Hematopoietic multipotent progenitor cell treated with erythropoietin and hydrocortisone succinate and interleukin-3 and kit ligand, for 15 days (in vitro differentiated cells): ENCODE data around the gene MSH6.

Experiments
- DNase-seq: peaks from one replicate; pipeline ENCODE4 v3.0.0-alpha.2; 2015; ENCODE audit warnings: low spot score

MSH6 gene

DNA sequence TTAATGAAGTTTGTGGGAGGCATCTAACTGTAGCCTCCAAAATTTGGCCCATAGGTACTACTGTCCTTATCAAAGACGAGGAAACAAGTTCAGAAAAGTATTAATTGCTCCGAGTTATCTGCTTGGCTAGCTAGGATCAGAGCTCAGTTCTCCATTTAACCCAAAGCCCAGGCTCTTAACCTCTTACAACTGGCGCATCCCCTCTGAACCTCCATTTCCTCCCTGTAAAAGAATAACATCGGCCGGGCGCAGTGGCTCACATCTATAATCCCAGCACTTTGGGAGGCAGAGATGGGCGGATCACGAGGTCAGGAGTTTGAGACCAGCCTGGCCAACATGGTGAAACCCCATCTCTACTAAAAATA is 3.5 kb upstream of the MSH6 start:
- no peak for DNase-seq

DNA sequence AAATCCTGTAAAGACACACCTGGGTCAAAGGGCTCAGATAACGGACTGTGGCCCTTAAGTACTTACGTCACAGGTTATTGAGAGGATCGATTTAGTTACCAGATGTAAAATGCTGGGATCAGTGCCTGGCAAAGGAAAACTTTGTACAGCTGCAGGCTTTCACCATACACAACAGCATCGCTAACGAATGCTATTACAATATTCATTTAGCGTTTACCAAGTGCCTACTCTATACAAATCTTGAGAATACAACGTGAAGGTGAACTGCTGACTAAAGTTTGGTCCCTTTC is 619 bp upstream of the MSH6 start:
- DNase-seq = no peak

DNA sequence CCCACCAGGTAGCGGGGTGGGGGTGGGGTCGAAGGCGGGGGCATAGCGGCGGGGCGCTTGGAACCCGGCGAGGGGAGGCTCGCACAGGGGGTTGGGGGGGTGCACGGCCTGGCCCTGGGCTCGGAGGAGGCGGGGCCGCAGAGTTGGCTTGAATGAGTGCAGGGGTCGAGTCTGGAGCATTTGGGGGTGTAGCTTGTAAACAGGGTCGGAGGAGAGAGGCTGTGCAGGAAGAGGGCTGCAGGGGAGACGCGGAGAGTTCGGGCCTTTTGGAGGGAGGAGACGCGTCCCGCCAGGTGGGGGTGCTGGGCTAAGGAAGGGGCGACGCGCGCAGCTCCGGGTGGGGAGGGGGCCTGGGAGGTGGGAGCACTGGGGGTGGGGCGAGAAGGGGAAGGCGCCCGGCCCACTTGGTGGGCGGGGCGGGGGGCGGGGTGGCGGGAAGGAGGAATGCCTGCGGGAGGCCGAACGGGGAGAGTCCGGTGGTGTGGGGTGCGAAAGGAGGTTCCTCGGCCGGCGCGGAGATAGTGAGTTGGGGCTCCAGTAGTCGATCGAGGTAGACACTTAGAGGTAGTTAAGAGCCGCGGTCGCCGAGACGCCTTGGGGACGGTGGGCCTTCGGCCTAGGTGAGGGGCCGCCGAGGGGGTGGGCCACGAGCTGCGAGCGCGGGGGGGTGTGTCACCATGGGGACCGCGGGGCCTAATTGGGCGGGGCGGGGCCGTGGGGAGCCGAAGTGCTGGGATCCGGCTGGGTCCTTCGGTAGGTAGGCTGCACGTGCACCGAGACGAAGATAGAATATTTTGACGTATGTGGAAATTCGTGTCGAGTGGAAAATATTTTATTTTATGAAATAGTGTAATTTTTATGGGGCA is 774 bp downstream of the MSH6 start:
- DNase-seq = peak; percentile 46

DNA sequence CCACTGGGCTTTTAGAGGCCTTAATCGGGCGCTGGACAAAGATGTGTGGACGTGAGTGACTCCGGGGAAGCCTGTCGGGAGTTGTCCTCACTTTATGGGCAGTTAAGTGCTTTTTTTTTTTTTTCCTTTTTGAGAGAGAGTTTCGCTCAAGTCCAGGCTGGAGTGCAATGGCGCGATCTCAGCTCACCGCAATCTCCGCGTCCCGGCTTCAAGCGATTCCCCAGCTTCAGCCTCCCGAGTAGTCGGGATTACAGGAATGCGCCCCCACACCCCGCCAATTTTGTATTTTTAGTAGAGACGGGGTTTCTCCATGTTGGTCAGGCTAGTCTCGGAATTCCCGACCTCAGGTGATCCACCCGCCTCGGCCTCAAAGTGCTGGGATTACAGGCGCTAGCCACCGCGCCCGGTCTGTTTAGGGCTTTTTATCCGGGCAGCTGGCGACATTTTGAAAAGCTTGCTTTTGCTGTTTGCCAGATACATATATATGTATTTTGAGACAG is 1.5 kb downstream of the MSH6 start:
- DNase-seq = no peak

DNA sequence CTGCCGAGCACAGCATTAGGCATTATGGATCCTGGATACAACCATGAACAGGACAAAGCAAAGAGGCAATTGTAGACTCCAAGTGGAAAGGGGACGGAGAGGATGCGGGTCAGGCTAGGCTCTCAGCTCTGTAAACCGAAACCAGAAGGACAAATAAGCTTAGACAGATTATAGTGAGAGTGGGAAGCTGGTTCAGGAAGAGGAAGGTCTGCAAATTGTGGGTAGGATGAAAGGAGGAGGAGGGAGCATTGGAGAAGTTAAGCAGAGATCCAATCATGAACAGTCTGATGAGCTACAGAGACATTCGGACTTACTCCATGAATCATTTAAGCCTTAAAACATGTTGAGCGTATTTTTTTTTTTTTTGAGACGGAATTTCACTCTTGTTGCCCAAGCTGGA is 3.0 kb downstream of the MSH6 start:
- DNase-seq = no peak

DNA sequence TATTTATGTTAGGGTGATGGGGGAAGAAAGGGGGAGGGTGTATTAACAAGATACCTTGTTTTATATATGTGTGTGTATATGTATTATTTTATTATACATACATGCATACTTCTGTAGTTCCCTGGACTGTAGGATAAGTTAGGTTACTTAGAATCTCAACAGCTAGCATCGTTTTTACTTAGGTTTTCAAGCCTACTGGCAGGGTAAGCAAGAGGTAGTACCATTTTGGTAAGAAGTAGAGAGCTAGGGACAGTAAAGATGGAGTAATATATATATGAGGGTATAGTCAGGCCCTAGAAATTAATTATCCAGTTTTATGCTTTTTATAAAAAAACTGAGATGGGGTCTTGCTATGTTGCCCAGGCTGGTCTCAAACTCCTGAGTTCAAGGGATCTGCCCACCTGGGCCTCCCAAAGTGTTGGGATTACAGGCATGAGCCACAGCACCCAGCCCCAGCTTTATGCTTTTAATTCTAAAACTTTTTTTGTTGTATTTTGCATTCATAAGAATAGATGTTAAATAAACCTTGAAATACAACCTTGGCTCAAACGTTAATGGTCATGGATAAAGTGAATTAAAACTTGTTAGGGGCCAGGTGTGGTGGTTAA is 13.2 kb downstream of the MSH6 start:
- no peak for DNase-seq

DNA sequence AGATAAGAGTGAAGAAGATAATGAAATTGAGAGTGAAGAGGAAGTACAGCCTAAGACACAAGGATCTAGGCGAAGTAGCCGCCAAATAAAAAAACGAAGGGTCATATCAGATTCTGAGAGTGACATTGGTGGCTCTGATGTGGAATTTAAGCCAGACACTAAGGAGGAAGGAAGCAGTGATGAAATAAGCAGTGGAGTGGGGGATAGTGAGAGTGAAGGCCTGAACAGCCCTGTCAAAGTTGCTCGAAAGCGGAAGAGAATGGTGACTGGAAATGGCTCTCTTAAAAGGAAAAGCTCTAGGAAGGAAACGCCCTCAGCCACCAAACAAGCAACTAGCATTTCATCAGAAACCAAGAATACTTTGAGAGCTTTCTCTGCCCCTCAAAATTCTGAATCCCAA is 15.7 kb downstream of the MSH6 start:
- no peak for DNase-seq

DNA sequence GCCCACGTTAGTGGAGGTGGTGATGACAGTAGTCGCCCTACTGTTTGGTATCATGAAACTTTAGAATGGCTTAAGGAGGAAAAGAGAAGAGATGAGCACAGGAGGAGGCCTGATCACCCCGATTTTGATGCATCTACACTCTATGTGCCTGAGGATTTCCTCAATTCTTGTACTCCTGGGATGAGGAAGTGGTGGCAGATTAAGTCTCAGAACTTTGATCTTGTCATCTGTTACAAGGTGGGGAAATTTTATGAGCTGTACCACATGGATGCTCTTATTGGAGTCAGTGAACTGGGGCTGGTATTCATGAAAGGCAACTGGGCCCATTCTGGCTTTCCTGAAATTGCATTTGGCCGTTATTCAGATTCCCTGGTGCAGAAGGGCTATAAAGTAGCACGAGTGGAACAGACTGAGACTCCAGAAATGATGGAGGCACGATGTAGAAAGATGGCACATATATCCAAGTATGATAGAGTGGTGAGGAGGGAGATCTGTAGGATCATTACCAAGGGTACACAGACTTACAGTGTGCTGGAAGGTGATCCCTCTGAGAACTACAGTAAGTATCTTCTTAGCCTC is 16.2 kb downstream of the MSH6 start:
- no peak for DNase-seq

DNA sequence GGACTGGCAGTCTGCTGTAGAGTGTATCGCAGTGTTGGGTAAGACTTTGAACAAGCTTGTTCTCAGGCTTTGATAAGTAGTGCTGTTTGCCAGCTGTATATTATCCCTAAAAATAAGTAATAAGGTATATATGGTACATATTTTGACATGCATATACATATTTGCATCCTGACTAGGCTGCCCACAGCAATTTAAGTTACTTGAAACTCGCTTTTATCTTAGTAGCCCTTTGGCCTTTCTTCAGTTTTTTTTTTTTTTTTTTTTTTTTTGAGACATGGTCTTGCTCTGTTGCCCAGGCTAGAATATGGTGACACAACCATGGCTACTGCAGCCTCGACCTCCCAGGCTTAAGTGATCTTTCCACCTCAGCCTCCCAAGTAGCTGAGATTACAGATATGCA is 18.2 kb downstream of the MSH6 start:
- no peak for DNase-seq

DNA sequence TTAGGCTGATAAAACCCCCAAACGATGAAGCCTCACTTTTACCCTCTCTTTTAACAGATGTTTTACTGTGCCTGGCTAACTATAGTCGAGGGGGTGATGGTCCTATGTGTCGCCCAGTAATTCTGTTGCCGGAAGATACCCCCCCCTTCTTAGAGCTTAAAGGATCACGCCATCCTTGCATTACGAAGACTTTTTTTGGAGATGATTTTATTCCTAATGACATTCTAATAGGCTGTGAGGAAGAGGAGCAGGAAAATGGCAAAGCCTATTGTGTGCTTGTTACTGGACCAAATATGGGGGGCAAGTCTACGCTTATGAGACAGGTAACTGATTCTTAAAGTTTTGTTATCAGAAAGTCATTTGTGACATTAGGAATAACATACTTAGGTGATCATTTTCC is 20.4 kb downstream of the MSH6 start:
- no peak for DNase-seq

DNA sequence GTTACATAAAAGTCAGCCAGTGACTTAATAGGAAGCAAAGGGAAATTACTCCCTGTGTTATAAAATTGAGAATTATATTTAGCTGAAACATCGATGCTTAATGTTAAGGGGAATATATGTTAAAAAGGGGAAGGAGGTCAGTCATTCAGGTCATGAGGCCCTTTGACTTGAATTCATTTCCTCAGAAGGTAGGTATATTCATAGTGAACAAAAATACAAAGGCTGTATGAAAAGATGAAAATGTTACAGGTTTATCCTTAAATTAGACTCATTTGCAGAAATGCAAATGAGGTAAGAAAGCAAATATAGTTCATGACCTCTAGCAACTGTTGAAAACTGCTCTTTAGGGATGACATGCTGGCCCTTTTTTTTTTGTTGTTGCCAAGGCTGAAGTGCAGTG is 20.8 kb downstream of the MSH6 start:
- DNase-seq = no peak

DNA sequence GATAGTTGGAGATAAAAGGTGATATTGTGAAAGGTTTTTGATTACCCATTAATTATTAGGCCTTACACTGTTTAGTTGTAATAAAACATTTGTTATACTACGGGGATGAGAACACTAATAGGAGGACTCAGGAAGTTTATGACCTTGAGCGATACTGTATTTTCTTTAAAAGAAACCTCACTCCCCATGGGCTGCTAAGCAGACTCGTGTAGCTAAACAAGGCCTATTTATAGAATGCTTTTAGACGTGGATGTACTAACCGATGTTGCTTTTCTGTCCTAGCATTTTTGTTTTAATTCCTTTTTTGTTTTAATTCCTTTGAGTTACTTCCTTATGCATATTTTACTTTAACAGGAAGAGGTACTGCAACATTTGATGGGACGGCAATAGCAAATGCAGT is 22.9 kb downstream of the MSH6 start:
- DNase-seq = no peak

DNA sequence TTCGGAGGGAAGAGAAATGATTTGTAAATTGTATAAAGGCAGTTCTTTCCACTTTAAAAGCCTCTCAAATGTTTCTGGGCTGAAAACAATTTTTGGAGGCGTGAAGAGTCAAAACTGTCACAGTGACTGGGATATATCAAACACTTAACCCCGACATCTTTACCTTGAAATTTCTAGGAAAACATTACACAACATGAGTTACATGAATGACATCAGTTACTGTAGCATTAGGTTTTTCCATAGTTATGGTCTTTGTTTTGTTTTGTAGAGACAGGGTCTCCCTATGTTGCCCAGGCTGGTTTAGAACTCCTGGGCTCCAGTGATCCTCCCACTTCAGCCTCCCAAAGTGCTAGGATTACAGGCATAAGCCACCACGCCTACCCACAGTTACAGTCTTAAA is 25.7 kb downstream of the MSH6 start:
- no peak for DNase-seq

DNA sequence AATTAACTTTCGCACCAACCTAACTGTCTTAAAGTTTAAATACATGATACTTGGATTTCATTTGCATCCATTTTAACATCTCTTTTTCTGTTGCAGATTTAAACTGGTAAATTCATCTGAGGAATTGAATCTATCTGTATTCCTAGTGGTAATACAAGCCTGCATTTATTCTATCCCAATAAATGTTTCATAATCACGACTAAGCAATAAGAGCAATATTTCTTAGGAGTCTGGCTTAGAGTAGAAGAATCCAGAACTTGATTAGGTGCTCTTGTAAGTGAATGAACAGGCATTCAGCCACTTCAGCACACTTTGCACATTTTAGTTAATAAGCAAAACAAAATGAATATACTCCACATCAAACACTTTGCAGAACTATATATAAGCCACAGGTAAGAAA is 27.0 kb downstream of the MSH6 start:
- no peak for DNase-seq

DNA sequence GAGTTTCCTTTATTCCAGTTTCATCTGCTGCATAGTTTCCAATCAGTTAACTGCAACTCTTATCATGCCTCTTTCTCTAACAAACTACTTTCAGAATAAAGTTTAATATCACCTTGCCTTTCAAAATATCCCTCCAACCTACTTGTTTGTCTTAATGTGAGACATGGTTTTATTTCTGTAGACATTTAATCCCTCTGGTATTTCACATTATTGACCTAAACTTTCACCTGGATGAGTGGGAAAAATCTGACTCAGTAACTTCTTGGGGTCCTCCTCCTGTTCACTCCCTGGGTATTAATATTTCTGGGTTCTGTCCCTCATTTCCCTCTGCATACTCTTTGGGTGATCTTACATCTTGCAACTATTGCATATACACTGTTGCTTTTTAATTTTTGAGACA is 27.9 kb downstream of the MSH6 start:
- DNase-seq = no peak

DNA sequence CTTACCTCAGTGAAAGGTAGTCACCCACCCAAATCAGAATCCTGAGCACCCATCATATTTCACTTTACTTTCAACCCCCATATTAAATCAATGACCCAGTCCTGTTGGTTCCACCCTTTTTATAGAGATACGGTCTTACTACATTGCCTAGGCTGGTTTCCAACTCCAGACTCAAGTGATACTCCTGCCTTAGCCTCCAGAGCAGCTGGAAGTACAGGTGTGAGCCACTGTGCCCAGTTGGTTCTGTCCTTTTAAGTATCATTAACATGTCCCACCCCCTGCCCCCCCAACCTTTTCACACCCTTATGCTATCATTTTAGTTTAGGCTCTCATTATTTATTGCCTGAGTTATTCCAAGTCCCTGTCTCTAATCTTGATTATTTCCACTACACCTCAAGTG is 28.7 kb downstream of the MSH6 start:
- no peak for DNase-seq

DNA sequence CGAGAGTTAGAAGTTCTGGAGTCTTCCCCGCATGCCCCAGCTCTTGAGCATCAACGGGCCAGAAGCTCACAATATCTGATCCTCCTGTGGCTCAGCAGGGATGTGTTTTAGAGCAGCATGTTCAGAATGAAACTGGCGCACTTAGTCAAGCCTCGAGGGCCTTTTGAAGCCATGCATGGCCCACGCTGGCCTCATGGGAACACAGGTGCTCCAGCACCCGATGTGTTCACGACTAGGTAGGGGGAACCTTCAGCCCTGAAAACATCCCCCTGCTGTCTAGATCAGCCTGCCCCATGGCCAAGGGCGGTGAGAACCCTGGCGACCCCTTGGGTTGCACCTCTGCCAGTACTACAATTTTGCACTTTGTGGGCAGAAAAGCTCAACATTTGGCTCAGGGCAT is 32.8 kb downstream of the MSH6 start:
- DNase-seq = no peak

DNA sequence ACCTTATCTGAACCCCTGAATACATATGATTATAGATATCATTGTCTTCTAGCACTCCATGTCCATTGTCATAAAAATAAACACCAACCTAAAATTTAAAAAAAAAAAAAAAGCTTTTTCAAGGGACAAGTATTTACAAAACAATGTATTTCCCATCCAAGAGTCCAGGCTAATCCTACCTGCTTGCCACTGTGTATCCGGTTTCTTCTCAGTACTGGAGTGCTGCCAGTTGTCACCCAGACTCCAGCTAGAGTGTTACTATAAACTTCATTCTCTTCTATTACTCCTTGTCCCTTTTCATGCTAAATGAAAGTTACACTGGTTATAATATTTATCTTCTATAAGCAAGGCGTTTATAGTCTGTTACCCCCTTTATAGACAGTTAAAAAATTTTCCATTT is 35.8 kb downstream of the MSH6 start:
- no peak for DNase-seq

DNA sequence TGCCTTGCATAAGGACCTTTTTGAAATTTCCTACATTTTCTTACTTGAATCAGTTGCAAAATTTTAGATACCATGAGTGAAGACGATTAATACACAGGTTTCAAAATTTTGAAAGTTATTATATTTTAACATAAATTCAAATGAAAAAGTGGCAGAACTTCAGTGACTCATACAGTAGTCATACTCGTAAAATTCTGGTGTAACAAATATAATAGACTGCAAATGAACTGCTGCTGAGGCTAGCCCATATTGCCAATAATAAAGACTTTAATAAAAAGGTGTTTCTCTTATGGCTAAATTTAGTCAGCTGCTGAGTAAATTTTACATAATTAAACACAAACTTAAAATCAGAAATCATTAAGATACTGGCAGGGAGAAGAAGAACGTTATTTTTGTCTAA is 36.9 kb downstream of the MSH6 start:
- DNase-seq = no peak

DNA sequence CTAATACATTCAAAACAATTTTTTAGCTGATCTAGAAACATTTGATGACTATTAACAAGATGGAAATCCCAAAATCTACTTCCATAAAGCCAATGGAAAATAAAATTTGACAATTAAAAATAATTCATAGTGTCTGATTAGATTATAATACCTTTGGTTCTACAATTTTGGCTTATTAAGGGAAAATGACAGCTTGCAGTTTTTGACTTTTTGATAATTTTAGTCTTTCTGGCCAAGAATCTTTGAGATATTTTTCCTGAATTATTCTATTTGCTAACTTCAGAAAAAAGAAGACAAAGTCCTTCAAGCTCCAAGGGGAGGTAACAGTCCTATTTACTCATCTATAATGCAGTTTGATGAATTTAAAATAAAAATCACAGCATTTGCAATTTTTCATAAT is 39.6 kb downstream of the MSH6 start:
- no peak for DNase-seq

DNA sequence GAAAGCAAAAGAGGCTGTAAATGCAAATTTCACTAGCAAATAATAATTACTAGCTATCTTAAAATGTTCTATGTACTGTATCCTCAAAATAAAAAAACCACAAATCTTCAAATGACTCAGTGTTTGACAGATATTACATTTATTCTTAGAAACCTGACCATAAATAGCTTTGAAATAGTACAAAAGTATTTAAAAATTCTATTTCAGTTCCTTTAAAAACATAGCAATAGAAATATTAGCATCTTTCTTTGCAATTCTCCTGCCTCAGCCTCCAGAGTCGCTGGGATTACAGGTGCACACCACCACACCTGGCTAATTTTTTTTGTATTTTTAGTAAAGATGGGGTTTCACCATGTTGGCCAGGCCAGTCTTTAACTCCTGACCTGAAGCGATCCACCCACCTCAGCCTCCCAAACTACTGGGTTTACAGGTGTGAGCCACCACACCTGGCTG is 50.6 kb downstream of the MSH6 start:
- no peak for DNase-seq

DNA sequence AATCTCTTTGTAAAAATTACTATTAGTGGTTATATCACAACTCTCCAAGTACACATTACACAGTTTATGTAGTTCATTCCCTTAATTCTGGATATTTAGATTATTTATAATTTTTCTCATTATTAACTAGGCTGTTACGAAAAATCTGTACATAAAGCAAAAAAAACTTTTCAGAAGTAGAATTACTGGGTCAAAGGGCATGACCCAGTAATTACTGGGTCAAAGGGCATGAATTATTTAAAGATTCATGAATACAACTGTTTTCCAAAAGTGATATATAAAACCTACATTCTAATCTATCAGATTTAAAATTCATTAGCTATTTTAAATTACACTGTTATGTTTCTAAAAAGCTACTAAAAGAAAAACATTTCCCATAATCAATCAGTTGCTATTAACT is 55.3 kb downstream of the MSH6 start:
- no peak for DNase-seq

DNA sequence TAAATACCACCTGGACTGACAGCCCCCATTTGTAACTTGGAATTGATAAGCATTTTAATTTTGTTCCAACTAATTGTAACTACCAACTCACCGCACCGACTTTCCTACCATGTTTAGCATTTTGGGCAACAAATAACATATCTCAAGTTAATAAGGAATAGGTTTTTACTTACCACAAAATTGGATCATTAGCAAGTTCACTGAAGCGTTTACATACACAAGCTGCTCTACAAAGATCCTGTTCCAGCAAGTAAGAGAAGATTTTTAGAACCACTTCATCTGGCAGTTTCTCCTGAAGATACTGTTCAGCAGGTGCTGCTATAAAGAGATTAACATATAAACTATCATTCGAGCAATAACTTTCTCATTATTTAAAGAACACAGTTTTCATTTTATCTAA is 55.7 kb downstream of the MSH6 start:
- DNase-seq = no peak

DNA sequence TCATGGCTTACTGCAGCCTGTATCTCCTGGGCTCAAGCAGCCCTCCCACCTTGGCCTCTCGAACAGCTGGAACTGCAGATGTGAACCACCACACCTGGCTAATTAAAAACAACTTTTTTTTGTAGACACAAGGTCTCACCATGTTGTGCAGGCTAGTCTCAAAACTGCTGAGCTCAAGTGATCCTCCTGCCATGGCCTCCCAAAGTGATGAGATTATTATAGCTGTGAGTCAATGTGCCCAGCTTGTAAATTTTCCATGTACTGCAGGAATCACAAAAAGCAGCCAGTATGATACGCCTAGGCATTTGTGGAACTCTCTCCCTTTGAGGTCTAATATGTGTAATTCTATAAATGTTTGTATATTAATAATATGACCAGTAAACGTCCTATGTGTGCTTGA is 59.9 kb downstream of the MSH6 start:
- no peak for DNase-seq
